ENCODE data around the gene UBE3A.

UBE3A gene

GRCh38 chr15:25408929-25409328 is 29.9 kb downstream of the UBE3A start:
- H3K4me3 ChIP-seq (ENCODE audit: low read depth, low read length): no peak overlapping the region
- no peak for DNase-seq (ENCODE audit: low read depth, low spot score)
- TF ChIP-seq CTCF (IDR thresholded peaks at IDR 0.05; ENCODE audit: low read depth, low read length): no peak
- in situ Hi-C loops (cut with HindIII; ENCODE audit: low sequenced_read_pairs): no loop called here

- in situ Hi-C loops (cut with HindIII; ENCODE audit: low sequenced_read_pairs): no loop called here
These were observed 30.4 kb downstream of the UBE3A start for GRCh38 chr15:25408428-25408827.

GRCh38 chr15:25407950-25408349 is 30.9 kb downstream of the UBE3A start:
- no peak overlapping the region for H3K4me3 ChIP-seq (ENCODE audit: low read depth, low read length)
- in situ Hi-C loops (cut with HindIII; ENCODE audit: low sequenced_read_pairs): no loop called here
- TF ChIP-seq CTCF (IDR thresholded peaks at IDR 0.05; ENCODE audit: low read depth, low read length): no peak
- DNase-seq (ENCODE audit: low read depth, low spot score): no peak

More at GRCh38 chr15:25408428-25408827, 30.4 kb downstream of the UBE3A start:
- H3K4me3 ChIP-seq (ENCODE audit: low read depth, low read length): no peak overlapping the region
- DNase-seq (ENCODE audit: low read depth, low spot score): peak; percentile 18
- TF ChIP-seq CTCF (IDR thresholded peaks at IDR 0.05; ENCODE audit: low read depth, low read length): no peak

GRCh38 chr15:25406846-25407245 is 32.0 kb downstream of the UBE3A start:
- no peak overlapping the region for H3K4me3 ChIP-seq (ENCODE audit: low read depth, low read length)
- TF ChIP-seq CTCF (IDR thresholded peaks at IDR 0.05; ENCODE audit: low read depth, low read length): no peak
- in situ Hi-C loops (cut with HindIII; ENCODE audit: low sequenced_read_pairs): no loop called here
- no peak for DNase-seq (ENCODE audit: low read depth, low spot score)

- no peak for TF ChIP-seq CTCF (IDR thresholded peaks at IDR 0.05; ENCODE audit: low read depth, low read length)
- no peak for DNase-seq (ENCODE audit: low read depth, low spot score)
- in situ Hi-C loops (cut with HindIII; ENCODE audit: low sequenced_read_pairs): no loop called here
- no peak overlapping the region for H3K4me3 ChIP-seq (ENCODE audit: low read depth, low read length)
These were observed 32.6 kb downstream of the UBE3A start for GRCh38 chr15:25406261-25406660.

- no peak overlapping the region for H3K4me3 ChIP-seq (ENCODE audit: low read depth, low read length)
- in situ Hi-C loops (cut with HindIII; ENCODE audit: low sequenced_read_pairs): no loop called here
- DNase-seq (ENCODE audit: low read depth, low spot score): no peak
- no peak for TF ChIP-seq CTCF (IDR thresholded peaks at IDR 0.05; ENCODE audit: low read depth, low read length)
These were observed 35.1 kb downstream of the UBE3A start for GRCh38 chr15:25403771-25404170.

GRCh38 chr15:25402342-25402741 is 36.5 kb downstream of the UBE3A start:
- TF ChIP-seq CTCF (IDR thresholded peaks at IDR 0.05; ENCODE audit: low read depth, low read length): no peak
- DNase-seq (ENCODE audit: low read depth, low spot score): no peak
- H3K4me3 ChIP-seq (ENCODE audit: low read depth, low read length): no peak overlapping the region
- in situ Hi-C loops (cut with HindIII; ENCODE audit: low sequenced_read_pairs): no loop called here

All from astrocyte of the spinal cord (primary cell).